NCI-H2196 treated with DMSO at 0.1 percent for 48 hours (cell line): ENCODE data around the gene VTCN1.
"Not testable (repeated sequence)": the region's sequence is repeated elsewhere in the genome, so short reads cannot be mapped to it uniquely, and the experiment has no call there.

Experiments used
- DNase-seq: peaks from one replicate; lab custom pipeline; 2025; ENCODE audit not compliant: unreplicated experiment; lab: John Stamatoyannopoulos, UW

The VTCN1 gene

DNA sequence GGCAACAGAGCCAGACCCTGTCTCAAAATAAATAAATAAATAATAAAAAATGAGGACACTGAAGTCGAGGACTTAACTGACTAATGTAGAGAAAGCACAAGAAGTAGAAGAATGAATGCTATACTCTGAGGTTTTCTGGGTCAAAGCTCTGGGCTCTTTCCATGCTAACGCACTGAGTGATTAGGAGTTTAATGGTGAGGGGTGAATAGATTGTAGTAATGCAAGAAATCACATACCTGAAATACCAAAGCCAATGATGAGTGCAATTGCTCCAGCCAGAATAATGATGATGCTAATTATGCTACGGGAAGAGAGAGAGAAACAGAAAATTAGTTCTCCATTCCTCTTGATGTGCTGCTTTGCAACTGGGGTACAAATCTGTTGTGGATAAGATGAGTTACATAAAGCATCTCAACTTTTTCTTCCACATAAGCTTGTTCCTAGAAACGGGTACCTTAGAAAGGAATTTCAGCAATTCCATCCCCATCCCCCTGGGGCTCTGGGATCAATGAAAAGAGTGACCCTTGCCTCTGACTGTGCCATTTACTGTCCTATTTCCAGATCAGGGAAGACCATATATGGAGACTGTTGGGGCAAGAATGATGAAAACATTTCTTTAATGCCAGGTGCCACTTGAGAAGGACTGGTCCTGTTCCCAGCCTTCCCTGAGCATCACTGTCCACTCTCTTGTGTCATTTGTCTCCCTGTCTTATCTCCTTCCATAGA, 40.7 kb downstream of the VTCN1 start:
- DNase-seq, result no peak

DNA sequence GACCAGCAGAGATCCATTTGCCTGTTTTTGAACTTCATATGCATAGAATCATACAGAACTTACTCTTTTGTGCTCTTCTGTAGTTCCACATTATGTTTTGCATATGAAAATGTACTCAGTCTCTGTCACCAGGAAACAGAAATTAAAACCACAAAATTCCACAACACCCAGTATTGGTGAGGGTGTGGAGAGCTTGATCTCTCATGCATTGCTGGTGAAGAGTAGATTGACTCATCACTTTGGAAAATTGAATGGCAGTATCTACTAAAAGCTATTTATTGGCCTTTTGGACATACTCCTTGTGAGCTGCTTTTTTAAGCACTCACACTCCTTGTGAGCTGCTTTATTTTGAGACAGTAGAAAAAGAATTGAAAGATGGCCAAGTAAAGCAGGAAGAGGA, 43.3 kb downstream of the VTCN1 start:
- DNase-seq, result no peak

DNA sequence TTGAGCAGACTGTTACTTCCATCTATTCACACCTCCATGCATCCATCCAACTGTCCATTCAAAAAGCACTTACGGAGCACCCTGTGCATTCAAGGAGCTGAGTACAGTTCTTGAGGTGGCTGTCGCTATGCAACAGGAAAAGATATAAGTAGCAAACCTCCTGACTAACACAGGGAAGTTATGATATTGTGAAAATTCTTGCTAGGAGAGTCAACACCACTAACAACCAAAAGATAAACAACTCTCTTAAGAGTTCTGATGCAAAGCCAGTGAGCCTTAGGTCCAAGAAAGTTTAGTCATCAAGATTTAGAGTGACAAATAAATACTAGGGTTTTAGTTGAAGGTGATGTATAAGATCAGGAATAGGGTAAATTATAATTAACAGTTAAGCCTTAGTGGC, 44.7 kb downstream of the VTCN1 start:
- DNase-seq, result no peak

DNA sequence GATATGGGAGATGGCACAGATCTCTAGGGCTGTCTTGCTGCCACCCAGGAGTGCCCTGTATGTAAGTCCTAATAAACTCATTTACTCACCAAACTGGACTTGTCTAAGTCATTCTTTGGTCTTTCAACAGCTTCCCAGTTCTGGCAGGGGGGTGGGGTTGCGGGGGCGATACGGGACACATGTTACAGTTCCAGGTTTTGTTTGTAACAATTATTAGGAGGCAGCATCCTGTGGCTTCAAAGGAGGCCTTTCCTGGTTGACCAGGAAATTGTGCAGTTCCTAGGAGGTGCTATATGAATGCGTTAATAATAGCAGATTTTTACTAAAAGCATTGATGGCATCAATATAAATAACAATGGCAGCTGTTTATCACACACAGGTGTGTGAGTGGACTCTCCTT, 46.5 kb downstream of the VTCN1 start:
- DNase-seq, result no peak

DNA sequence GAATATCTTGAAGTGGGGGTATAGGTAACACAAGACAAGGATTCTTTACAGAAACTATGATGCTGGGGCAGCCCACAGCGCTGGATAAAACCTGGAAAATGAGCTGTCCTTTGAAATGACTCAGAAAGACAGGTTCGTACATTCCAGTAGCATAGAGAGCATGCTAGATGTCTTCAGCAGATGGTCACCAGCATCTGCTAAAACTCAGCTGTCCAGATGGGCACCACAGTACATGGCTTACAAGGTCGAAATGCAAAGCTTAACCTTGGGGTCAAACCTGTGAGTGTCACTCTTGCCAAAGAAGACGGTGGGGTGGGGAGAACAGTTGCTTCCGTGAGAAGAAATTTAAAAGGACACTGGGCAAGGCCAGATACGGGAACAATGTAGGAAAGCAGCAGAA, 47.9 kb downstream of the VTCN1 start:
- no peak for DNase-seq

DNA sequence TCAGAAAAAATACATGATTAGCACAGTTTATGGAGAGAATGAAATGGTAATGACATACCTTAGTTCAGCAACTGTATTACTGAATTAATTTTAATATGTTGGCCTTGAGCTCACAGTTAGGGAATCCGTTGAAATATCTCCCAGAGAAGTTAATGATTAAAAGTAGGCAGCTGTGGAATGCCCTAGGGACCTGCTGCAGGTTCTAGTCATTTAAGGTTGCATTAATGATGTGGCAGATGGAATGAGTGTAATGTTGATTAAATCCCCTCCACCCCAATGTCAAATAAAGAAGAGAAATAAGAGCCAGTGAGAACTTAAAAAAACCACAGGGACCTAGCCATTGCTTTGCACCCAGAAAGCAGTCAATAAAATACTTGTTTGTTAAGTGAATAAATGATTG, 48.8 kb downstream of the VTCN1 start:
- no peak for DNase-seq

DNA sequence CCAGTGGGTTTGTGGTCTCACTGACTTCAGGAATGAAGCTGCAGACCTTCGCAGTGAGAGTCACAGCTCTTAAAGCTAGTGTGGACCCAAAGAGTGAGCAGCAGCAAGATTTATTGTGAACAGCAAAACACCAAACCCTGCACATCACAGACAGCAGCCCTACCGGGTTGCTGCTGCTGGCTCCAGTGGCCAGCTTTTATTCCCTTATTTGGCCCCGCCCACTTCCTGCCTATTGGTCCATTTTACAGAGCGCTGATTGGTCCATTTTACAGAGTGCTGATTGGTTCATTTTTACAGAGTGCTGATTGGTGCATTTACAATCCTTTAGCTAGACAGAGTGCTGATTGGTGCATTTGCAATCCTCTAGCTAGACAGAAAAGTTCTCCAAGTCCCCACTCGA, 59.4 kb downstream of the VTCN1 start:
- not testable (repeated sequence) for DNase-seq

DNA sequence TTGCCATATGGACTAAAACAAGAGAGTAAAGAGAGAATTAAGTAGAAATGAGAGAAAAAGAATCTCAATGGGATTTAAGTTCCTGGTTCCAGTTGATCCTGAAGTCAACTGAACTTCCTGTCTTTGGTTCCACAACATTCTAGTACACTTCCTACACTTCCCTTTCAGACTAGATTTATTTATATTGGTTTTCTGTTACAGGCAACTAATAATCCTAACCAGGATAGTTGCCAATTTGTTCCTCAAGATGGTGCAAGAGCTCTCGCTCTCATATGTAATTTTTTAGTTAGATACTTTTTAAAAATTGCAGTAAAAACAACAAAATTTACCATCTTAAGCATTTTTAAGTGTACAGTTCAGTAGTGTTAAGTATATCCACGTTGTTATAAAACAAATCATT, 60.4 kb downstream of the VTCN1 start:
- DNase-seq, result no peak

DNA sequence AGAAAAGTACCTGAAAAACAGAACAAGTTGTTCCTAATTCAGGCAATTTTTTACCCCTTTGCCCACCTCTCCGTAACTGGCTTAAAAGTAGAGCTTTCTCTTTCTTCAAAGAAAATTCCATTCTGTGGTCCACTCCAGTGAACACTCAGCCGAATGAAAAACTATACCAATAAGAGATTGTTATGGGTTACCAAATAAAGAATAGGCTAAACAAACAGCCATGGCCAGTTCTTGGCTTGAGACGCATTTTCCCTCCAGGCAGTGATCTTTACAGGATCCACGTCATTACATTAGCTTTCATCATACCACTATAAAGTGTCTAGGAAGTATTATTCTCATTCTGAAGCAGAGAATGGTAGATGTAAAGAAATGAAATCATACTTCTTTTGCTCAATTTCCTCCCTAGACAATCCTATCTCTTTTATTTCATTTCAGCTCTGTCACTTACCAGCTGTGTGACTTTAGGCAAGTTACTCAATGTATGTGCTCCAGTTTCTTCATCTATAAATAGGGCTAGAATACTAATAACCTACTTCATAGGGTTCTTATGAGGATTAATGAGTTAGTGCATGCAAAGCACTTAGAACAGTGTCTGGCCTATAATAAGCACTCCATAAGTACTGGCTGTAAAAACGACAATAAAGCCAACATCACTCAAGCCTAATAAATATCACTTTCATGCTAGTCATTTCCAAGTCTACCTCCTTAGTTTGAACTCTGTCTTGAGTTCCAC, 62.7 kb downstream of the VTCN1 start:
- DNase-seq, result no peak

DNA sequence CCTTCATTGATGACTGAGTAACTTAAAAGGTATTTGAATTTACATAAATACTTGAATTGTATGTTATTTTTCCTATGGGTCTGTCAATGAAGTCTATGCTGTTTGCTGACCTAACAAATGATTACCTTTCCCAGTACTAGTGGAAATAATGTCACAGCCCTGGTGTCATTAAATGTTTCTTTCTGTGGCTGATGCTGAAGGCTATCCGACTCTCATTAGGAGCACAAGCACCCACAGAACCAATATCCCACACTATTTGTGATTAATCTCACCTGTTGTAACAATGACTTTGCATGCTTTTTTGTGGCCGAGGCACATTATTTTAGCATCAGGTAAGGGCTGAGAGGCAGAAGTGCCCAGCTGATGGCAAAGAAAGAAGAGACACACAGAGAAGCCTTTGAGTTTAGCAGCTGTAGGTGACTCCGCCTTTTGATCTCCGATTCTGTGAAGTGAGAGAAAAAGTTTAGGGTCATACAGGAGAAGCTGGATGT, 63.3 kb downstream of the VTCN1 start:
- DNase-seq, result no peak

DNA sequence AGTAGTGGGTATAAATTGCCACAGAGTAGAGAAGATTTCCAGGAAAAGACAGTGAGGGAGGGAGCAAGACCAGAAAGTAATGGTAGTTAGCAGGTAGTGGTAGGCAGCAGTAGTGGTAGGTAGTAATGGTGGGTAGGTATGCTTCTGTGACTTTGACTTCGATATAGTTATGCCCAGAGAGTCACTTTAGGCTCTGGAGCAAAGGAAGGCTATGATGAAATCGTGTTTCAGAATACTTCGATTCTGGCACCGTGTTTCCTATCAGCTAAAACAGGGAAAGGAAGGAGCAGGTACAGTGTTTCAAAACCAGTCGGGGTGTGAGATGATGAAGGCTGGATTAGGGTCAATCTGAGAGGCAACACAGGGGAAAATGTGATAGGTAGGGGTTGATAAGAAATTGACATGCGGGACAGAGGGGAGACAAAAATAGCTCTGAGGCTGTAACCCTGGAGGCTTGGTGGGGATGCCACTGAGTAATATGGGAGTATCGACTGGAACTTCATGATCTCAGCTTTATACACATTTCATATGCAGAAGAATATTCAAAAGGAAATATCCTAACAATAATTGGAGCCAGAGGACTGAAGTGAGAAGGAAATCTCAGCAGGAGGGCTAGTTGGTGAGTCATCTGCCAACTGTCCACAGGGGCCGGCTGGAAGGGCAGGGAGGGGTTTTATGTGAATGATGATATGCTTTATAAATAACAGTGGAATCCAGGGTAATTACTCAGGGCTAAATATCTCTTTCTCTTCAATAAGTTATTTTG, 64.0 kb downstream of the VTCN1 start:
- DNase-seq, result no peak

DNA sequence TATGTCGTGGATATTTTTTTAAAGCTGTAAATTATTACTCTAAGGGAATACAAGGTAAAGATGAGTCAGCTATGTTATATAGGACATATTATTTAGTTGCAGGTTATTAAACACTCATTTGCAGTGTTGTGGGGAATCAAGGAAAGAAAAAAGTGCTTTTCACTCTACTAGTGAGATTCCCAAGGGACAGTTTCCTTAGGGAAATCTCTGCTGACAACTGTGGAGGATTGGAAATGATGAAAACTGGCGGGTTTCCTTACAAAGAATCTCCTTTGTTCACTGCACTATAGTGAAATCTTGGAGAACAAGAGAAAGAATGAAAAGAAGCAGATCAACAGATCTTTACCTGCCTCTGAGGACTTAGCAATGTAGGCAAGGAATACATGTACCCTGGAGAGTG, 64.7 kb downstream of the VTCN1 start:
- DNase-seq, result no peak

DNA sequence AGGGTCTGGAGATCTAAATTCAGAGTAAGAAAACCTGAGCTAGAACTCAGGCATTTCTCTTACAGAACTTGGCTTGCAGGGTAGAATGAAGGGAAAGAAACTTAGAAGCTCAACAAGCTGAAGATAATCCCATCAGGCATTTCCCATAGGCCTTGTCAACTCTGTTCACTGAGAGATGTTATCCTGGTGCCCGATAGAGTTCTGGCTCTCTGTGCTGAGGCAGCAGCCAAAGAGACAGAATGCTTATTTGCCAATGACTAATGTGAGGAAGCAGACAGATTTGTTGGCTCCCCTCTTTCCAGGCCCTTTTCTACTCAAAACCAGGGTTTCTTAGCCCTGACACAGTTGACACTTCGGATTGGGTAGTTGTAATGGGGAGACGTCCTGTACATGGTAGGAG, 66.9 kb downstream of the VTCN1 start:
- no peak for DNase-seq

DNA sequence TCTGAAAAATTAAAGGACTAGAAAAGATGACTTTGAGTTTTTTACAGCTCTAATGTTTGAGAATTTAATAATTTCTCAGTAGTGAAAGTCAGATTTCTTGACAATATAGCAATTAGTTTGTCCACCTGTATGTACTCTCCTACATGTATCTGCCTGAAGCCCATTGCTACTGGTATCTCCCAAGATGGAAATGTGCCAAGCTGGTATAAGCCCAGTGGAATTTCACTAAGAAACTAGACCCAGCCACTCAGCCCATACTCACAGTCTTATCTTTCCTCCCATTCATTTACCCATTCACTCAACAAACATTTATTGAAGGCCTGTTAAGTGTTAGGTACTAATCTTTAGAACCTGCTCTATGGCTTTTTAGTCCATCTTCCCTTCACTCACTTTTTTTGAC, 67.6 kb downstream of the VTCN1 start:
- no peak for DNase-seq

DNA sequence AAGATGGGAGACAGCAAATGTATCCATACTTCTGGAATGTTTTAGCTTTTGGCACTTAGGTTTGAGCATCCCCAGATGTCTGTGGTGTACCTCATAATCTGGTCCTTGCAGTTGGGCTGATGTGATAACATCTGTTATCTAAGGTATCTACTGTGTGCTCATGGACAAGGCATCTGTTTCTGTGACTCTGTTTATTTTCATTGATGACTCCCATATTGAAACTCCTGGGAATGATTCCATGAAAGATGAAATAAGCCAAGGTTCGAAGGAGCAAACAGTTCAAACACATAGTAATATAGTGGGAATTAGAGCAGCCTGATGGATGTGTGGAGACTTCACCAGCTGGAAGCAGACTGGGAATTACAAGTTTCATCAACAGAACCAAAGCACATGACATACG, 68.5 kb downstream of the VTCN1 start:
- no peak for DNase-seq

DNA sequence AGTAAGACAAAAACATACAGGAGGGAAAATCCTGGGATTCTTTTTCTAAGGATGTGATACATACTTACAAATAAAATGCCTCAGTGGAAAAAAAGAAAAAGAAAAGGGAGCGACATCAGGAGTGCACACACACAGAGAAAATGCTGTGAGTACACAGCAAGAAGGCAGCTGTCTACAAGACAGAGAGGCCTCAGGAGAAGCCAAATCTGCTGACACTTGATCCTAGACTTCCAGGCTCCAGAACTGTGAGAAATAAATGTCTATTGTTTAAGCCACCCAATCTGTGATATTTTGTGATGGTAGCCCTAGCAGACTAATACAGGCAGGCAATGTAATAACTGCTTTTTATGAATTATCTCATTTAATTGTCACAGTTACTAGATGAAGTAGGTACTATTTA, 72.2 kb downstream of the VTCN1 start:
- DNase-seq, result no peak

DNA sequence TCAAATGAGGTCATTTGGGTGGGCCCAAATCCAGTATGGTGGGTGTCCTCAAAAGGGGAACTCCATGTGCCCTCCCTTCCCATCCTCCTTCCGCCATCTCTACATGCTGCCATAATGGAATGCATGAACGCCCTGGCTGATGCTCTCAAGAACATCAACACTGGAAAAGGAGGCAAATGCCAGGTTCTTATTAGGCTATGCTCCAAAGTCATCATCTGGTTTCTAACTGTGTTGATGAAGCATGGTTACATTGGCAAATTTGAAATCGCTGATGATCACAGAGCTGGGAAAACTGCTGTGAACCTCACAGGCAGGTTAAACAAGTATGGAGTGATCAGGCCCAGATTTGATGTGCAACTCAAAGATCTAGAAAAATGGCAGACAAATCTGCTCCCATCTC, 72.6 kb downstream of the VTCN1 start:
- DNase-seq, result no peak

DNA sequence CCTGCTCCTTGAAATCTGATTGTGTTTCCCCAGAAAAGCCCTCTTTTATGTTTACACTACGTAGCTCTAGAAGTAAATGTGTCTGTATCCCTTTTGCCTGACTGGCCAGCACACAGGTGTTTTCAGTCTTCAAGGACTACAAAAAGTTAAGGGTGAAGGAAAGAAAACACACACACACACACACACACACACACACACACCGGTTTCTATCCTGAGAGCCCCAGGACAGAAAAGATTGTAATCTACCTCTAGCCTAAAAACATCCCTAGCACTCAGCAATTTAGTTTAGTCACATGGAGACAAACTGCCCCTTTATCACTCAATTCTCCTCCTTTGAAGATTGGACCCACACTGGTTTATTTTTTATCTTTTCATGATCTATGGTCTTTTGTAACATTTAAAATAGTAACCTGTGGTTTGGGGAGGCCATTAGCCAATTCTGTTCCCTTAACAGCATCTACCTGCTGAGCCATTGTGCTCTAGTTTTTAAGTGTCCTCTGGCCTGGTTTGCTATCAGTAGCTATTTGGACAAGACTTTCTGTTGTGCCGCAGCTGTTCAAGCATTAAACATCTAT, 73.4 kb downstream of the VTCN1 start:
- DNase-seq, result no peak

DNA sequence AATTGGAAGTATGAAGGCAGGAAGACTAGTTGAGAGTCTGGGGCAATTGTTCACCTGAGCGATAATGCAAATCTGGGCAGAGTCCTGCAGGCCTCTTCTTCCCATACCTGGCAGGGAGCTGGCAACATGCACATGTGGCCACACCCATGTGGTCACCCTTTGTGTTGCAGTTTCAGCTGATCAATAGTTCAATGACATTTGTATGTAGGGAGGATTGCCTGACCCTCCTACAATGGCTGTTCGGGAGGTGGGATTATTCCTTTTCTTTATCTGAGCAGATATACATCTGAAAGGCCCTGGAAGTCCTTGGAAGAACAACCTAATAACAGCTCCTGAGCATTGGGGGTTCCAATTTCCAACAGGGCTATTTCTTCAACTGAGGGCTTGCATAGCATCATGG, 74.0 kb downstream of the VTCN1 start:
- no peak for DNase-seq

DNA sequence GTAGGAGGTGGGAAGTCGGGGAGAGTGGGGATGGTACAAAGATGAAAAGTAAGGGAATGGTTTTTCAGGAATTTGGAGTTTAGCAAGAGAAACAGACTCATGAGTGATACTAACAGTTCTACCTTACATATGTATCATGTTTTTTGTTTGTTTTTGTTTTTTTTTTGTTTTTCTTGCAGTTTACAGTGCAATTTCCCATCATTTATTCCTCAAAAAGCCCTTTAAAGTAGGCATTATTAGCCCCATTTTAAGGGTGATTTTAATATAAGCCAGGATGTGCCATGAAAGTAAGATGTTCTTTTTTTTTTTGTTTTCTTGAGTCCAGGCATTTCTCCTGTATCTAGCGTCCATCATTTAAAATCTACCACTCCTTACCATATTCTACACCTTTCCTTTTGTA, 75.4 kb downstream of the VTCN1 start:
- no peak for DNase-seq

DNA sequence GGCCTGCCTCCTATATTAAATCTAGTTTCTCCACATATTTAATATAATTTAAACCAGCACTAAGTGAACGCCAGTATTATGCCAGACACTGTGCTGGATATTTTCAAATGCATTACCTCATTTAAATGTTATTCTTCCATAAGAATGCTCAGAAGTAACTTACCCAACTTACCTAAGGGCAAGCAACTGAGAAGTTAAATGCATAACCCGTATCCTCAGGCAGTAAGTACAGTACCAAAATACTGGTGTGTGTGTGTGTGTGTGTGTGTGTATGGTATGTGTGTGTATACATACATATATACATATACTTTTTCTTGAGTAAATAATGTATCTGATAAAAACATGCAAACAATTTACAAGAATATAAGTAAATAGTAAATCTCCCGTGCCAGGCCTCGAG, 80.2 kb downstream of the VTCN1 start:
- no peak for DNase-seq
